HepG2 (cell line): ENCODE data around the gene PLAGL2. TPM values are rescaled to one million over a fixed set of nuclear protein-coding genes. Genes with fewer than 3 reads are reported as not detected.

Experiments
- BCL3 ChIP-seq: sonication (generic); formaldehyde crosslinking; IDR thresholded peaks from 2 replicates; pipeline ENCODE4 v1.5.1; 2020; ENCODE audit warnings: mild to moderate bottlenecking, missing genetic modification reagents, moderate library complexity
- CTCF ChIP-seq: sonication (generic); formaldehyde crosslinking; IDR thresholded peaks from 2 replicates; pipeline ENCODE4 v1.5.0; 2020; ENCODE audit warnings: mild to moderate bottlenecking, missing genetic modification reagents, moderate library complexity
- ETV6 ChIP-seq: sonication (generic); formaldehyde crosslinking; conservative IDR thresholded peaks from 2 replicates; pipeline ENCODE4 v1.4.0; 2020; ENCODE audit warnings: missing genetic modification reagents
- KDM2A ChIP-seq: sonication (generic); formaldehyde crosslinking; IDR thresholded peaks from 2 replicates; pipeline ENCODE4 v1.4.0; 2020; ENCODE audit warnings: low read depth, missing genetic modification reagents, borderline replicate concordance
- KDM5A ChIP-seq: fragments of 200-600 bp; sonication (generic); IDR thresholded peaks from 2 replicates; pipeline ENCODE4 v1.7.0; 2018; ENCODE audit warnings: antibody characterized with exemption, mild to moderate bottlenecking, low read length, borderline replicate concordance
- PCBP1 ChIP-seq: fragments of 200-400 bp; formaldehyde crosslinking; IDR thresholded peaks from 2 replicates; pipeline ENCODE4 v1.6.1; 2017; ENCODE audit warnings: mild to moderate bottlenecking, low read depth, low read length, borderline replicate concordance
- RAD21 ChIP-seq: fragments of 450-650 bp; formaldehyde crosslinking; IDR thresholded peaks from 2 replicates; pipeline ENCODE4 v1.5.0; 2020; ENCODE audit warnings: mild to moderate bottlenecking
- SALL2 ChIP-seq: sonication (generic); formaldehyde crosslinking; IDR thresholded peaks from 2 replicates; pipeline ENCODE4 v1.8.1; 2023; ENCODE audit warnings: mild to moderate bottlenecking, missing genetic modification reagents, inconsistent platforms
- UBTF ChIP-seq: sonication (generic); formaldehyde crosslinking; IDR thresholded peaks from 2 replicates; pipeline ENCODE4 v1.4.0; 2020; ENCODE audit warnings: mild to moderate bottlenecking, missing genetic modification reagents
- ZBTB25 ChIP-seq: IDR thresholded peaks from 2 replicates; pipeline ENCODE4 v1.6.1; 2018; ENCODE audit warnings: missing genetic modification reagents
- ZBTB34 ChIP-seq: sonication (generic); formaldehyde crosslinking; IDR thresholded peaks from 2 replicates; pipeline ENCODE4 v1.8.0; 2022; ENCODE audit warnings: mild to moderate bottlenecking, missing genetic modification reagents
- ZNF484 ChIP-seq: sonication (generic); formaldehyde crosslinking; IDR thresholded peaks from 2 replicates; pipeline ENCODE4 v1.5.1; 2020; ENCODE audit warnings: mild to moderate bottlenecking, low read depth, missing genetic modification reagents, borderline replicate concordance
- ZSCAN21 ChIP-seq: sonication (generic); formaldehyde crosslinking; IDR thresholded peaks from 2 replicates; pipeline ENCODE4 v1.8.0; 2022; ENCODE audit warnings: mild to moderate bottlenecking, missing genetic modification reagents, moderate library complexity, borderline replicate concordance
- ZUFSP ChIP-seq: sonication (generic); formaldehyde crosslinking; IDR thresholded peaks from 2 replicates; pipeline ENCODE4 v1.9.0; 2021; ENCODE audit warnings: missing genetic modification reagents, mild to moderate bottlenecking, borderline replicate concordance
- ZXDC ChIP-seq: sonication (generic); formaldehyde crosslinking; IDR thresholded peaks from 2 replicates; pipeline ENCODE4 v1.5.0; 2020; ENCODE audit warnings: mild to moderate bottlenecking, missing genetic modification reagents
- polyA plus RNA-seq, 8 experiments: library from polyadenylated mRNA; depleted of rRNA in 3 of 8; stranded (reverse) in 7 of 8; unstranded in 1 of 8; fragments of >200 nt; fragmentation: Illumina TruSeq in 4 of 8; extraction: Trizol in 4 of 8; gene quantifications; 2 replicates each; pipeline versions ENCODE4 v1.2.1 to v1.2.3, GENCODE V29; 2011 to 2016; ENCODE audit warnings: low read depth in 4 of 8, missing spikeins in 1 of 8, mixed read lengths in 1 of 8; ENCODE audit not compliant: insufficient read depth in 1 of 8
- total RNA-seq, 5 experiments: library from RNA; depleted of rRNA; stranded (reverse); fragments of >200 nt; fragmentation: Illumina TruSeq; extraction: Trizol; gene quantifications; 2 replicates each; pipeline ENCODE4 v1.2.3, GENCODE V29; 2016; ENCODE audit warnings: low read depth in 1 of 5

The PLAGL2 gene
- total and polyA plus RNA-seq, 2 of the 13 experiments (the other 11 are each of a cell fraction or from before 2014, with no cell fraction given), result 15.2 to 15.3 TPM

- no peak for TF ChIP-seq ZUFSP (CRISPR knock-in tag)
- no peak for TF ChIP-seq BCL3
- TF ChIP-seq RAD21, result no peak
- no peak for TF ChIP-seq UBTF (CRISPR knock-in tag)
- TF ChIP-seq ZBTB34, result no peak
- TF ChIP-seq ZBTB25 (CRISPR knock-in tag), result no peak
- TF ChIP-seq ZNF484, result no peak
- TF ChIP-seq SALL2 (CRISPR knock-in tag), result no peak
- TF ChIP-seq ZSCAN21 (CRISPR knock-in tag), result no peak
- TF ChIP-seq KDM2A (CRISPR knock-in tag), result peak; percentile 49; the same call in 1 of the 2 replicates
- TF ChIP-seq ZXDC, result no peak
- TF ChIP-seq KDM5A, result no peak
- TF ChIP-seq CTCF, result 0 out of 2 replicates have a peak, but pooled peaks have one; percentile 3
- TF ChIP-seq ETV6 (CRISPR knock-in tag), result no peak
- TF ChIP-seq PCBP1, result no peak
Observed at GRCh38 chr20:32188376-32189122, 19.0 kb downstream of the PLAGL2 start (continued).
